ENCODE measurements around the gene SCGB1D4. TPM values are rescaled to one million over a fixed set of nuclear protein-coding genes. Genes with fewer than 3 reads are reported as not detected.

Gene SCGB1D4
- polyA plus RNA-seq, 1 experiment = not detected

- DNase-seq (ENCODE audit: low read depth, low spot score) = no peak
- POLR2A ChIA-PET = no interaction called here
- no peak for TF ChIP-seq CTCF (IDR thresholded peaks at IDR 0.05; ENCODE audit: low read depth, low read length)
Observed at GRCh38 chr11:62264004-62264403, 34.9 kb downstream of the SCGB1D4 start.

GRCh38 chr11:62260261-62260953 is 38.5 kb downstream of the SCGB1D4 start:
- H3K27me3 ChIP-seq (ENCODE audit: control insufficient read depth, insufficient read depth, low read length) = no peaks in the 10 kb centered on the region
- CTCF ChIA-PET = no interaction called here
- H3K27ac ChIP-seq (ENCODE audit: low read depth, low read length) = no peak overlapping the region
- no peaks in the 10 kb centered on the region for H3K9me3 ChIP-seq (ENCODE audit: control insufficient read depth, insufficient read depth, low read length)
- no peak for TF ChIP-seq CTCF (IDR thresholded peaks at IDR 0.05; ENCODE audit: low read depth, low read length)
- H3K4me3 ChIP-seq (ENCODE audit: low read depth, low read length) = no peak overlapping the region
- POLR2A ChIA-PET = no interaction called here
- DNase-seq (ENCODE audit: low read depth, low spot score) = no peak

More at GRCh38 chr11:62264004-62264403, 34.9 kb downstream of the SCGB1D4 start:
- Histone ChIP-seq H3K4me3 (ENCODE audit: low read depth, low read length) (no peak overlapping the region), H3K27me3 (ENCODE audit: control insufficient read depth, insufficient read depth, low read length) (no peaks in the 10 kb centered on the region), H3K27ac (ENCODE audit: low read depth, low read length) (no peak overlapping the region), H3K9me3 (ENCODE audit: control insufficient read depth, insufficient read depth, low read length) (no peaks in the 10 kb centered on the region)
- CTCF ChIA-PET = no interaction called here

- Histone ChIP-seq H3K27me3 (ENCODE audit: control insufficient read depth, insufficient read depth, low read length) (no peaks in the 10 kb centered on the region), H3K27ac (ENCODE audit: low read depth, low read length) (no peak overlapping the region), H3K9me3 (ENCODE audit: control insufficient read depth, insufficient read depth, low read length) (peaks cover 8% of the 10 kb centered on the region), H3K4me3 (ENCODE audit: low read depth, low read length) (no peak overlapping the region)
- ChIA-PET CTCF (no interaction called here), POLR2A (no interaction called here)
- TF ChIP-seq CTCF (IDR thresholded peaks at IDR 0.05; ENCODE audit: low read depth, low read length) = no peak
- DNase-seq (ENCODE audit: low read depth, low spot score) = no peak
Observed at GRCh38 chr11:62256281-62256680, 42.6 kb downstream of the SCGB1D4 start.

- ChIA-PET CTCF (no interaction called here), POLR2A (no interaction called here)
- Histone ChIP-seq H3K27me3 (ENCODE audit: control insufficient read depth, insufficient read depth, low read length) (no peaks in the 10 kb centered on the region), H3K9me3 (ENCODE audit: control insufficient read depth, insufficient read depth, low read length) (peaks cover 8% of the 10 kb centered on the region), H3K4me3 (ENCODE audit: low read depth, low read length) (no peak overlapping the region), H3K27ac (ENCODE audit: low read depth, low read length) (no peak overlapping the region)
- TF ChIP-seq CTCF (IDR thresholded peaks at IDR 0.05; ENCODE audit: low read depth, low read length) = no peak
- DNase-seq (ENCODE audit: low read depth, low spot score) = no peak
Observed at GRCh38 chr11:62253999-62254542, 44.8 kb downstream of the SCGB1D4 start.

GRCh38 chr11:62251698-62252097 is 47.2 kb downstream of the SCGB1D4 start:
- peaks cover 8% of the 10 kb centered on the region for H3K9me3 ChIP-seq (ENCODE audit: control insufficient read depth, insufficient read depth, low read length)
- ChIA-PET CTCF (no interaction called here), POLR2A (no interaction called here)
- no peak overlapping the region for H3K4me3 ChIP-seq (ENCODE audit: low read depth, low read length)
- DNase-seq (ENCODE audit: low read depth, low spot score) = no peak
- no peak for TF ChIP-seq CTCF (IDR thresholded peaks at IDR 0.05; ENCODE audit: low read depth, low read length)
- H3K27ac ChIP-seq (ENCODE audit: low read depth, low read length) = no peak overlapping the region
- H3K27me3 ChIP-seq (ENCODE audit: control insufficient read depth, insufficient read depth, low read length) = no peaks in the 10 kb centered on the region

Other genes with a start within 250 kb of the SCGB1D4 start
- gene INCENP, start 175.1 kb downstream of the SCGB1D4 start, polyA plus RNA-seq (2011; rRNA removed) = 6.4 and 8.2 TPM in 2 replicates
- gene SCGB1D1, start 108.9 kb downstream of the SCGB1D4 start, polyA plus RNA-seq (2011; rRNA removed) = not detected in 2 replicates
- not detected in 2 replicates for gene SCGB2A1, start 90.4 kb downstream of the SCGB1D4 start, polyA plus RNA-seq (2011; rRNA removed)
- not detected in 2 replicates for gene SCGB1D2, start 56.8 kb downstream of the SCGB1D4 start, polyA plus RNA-seq (2011; rRNA removed)
- gene SCGB2A2, start 28.9 kb downstream of the SCGB1D4 start, polyA plus RNA-seq (2011; rRNA removed) = not detected in 2 replicates
- gene ASRGL1, start 38.4 kb upstream of the SCGB1D4 start, polyA plus RNA-seq (2011; rRNA removed) = 0.48 and 0.61 TPM in 2 replicates
- not detected in 2 replicates for gene SCGB1A1, start 120.0 kb upstream of the SCGB1D4 start, polyA plus RNA-seq (2011; rRNA removed)
- 231 and 243 TPM in 2 replicates for gene AHNAK, start 247.7 kb upstream of the SCGB1D4 start, polyA plus RNA-seq (2011; rRNA removed)